Peyer's patch (tissue), 4 donors: ENCODE data around the gene MRTFB. TPM values are rescaled to one million over a fixed set of nuclear protein-coding genes. Genes with fewer than 3 reads are reported as not detected.

ENCODE experiments used
- DNase-seq, 3 donors: peaks; one replicate each; pipeline ENCODE4 v3.0.0-alpha.2; 2017 to 2019
- H3K27ac ChIP-seq, 4 donors: fragments of 200-600 bp; sonication (generic); one replicate each; pipeline ENCODE4 v1.5.1; 2016 to 2019
- H3K27me3 ChIP-seq, 2 donors: fragments of 200-600 bp; sonication (generic); one replicate each; pipeline ENCODE4 v1.5.1; 2019
- H3K36me3 ChIP-seq, 3 donors: fragments of 200-600 bp; sonication (generic); one replicate each; pipeline ENCODE4 v1.5.1; 2016 to 2019
- H3K4me1 ChIP-seq, 4 donors: fragments of 200-600 bp; sonication (generic); one replicate each; pipeline ENCODE4 v1.5.1; 2016 to 2019
- H3K4me3 ChIP-seq, 4 donors: fragments of 200-600 bp; sonication (generic); 1 replicate in 3 of 4; 2 replicates in 1 of 4; pipeline ENCODE4 v1.5.1; 2016 to 2019; ENCODE audit warnings: mild to moderate bottlenecking in 1 of 4
- H3K9me3 ChIP-seq, 4 donors: fragments of 200-600 bp; sonication (generic); one replicate each; pipeline ENCODE4 v1.5.1; 2016 to 2019; ENCODE audit warnings: mild to moderate bottlenecking in 1 of 4
- CTCF ChIP-seq, 6 experiments: fragments of 450-650 bp in 4 of 6; fragments of 200-600 bp in 2 of 6; sonication (generic) in 1 of 6; IDR thresholded peaks; one replicate each; pipeline ENCODE4 v1.5.1; 2017 to 2019; ENCODE audit warnings: antibody characterized with exemption in 6 of 6, mild to moderate bottlenecking in 3 of 6, moderate library complexity in 1 of 6
- POLR2A ChIP-seq, 2 donors: fragments of 450-650 bp; IDR thresholded peaks; one replicate each; pipeline ENCODE4 v1.5.1; 2017; ENCODE audit warnings: antibody characterized with exemption in 2 of 2, mild to moderate bottlenecking in 2 of 2, moderate library complexity in 2 of 2
- total RNA-seq, 4 donors: library from RNA; depleted of rRNA; stranded (reverse); fragments of >200 nt; gene quantifications; one replicate each; pipeline ENCODE4 v1.1.0, GENCODE V29; 2016

MRTFB gene
- total RNA-seq, 4 donors from 2014 or later = 42.2 to 136 (median 68.7) TPM

- Histone ChIP-seq H3K4me3 (no peak overlapping the region), H3K27ac (no peak overlapping the region), H3K36me3 (no peaks in the 10 kb centered on the region), H3K27me3 (no peaks in the 10 kb centered on the region), H3K4me1 (no peaks in the 10 kb centered on the region), H3K9me3 (no peaks in the 10 kb centered on the region)
- TF ChIP-seq CTCF (IDR thresholded peaks at IDR 0.05) (no peak), POLR2A (IDR thresholded peaks at IDR 0.05) (no peak)
- DNase-seq = no peak
These were observed 125.4 kb downstream of the MRTFB start for GRCh38 chr16:14196539-14196938.

- H3K27me3 ChIP-seq = no peaks in the 10 kb centered on the region
- no peaks in the 10 kb centered on the region for H3K36me3 ChIP-seq
- H3K9me3 ChIP-seq = no peaks in the 10 kb centered on the region
- no peak overlapping the region for H3K4me3 ChIP-seq
- H3K27ac ChIP-seq = no peak overlapping the region
- no peak for DNase-seq
- TF ChIP-seq POLR2A (IDR thresholded peaks at IDR 0.05) (no peak), CTCF (IDR thresholded peaks at IDR 0.05) (no peak)
- H3K4me1 ChIP-seq = peaks cover 0 to 5% (median 0%) of the 10 kb centered on the region in 4 donors
These were observed 126.9 kb downstream of the MRTFB start for GRCh38 chr16:14198012-14198411.

GRCh38 chr16:14198572-14198971 is 127.5 kb downstream of the MRTFB start:
- no peak for DNase-seq
- Histone ChIP-seq H3K27ac (no peak overlapping the region), H3K4me3 (no peak overlapping the region), H3K9me3 (no peaks in the 10 kb centered on the region), H3K36me3 (no peaks in the 10 kb centered on the region), H3K27me3 (no peaks in the 10 kb centered on the region), H3K4me1 (peaks cover 0 to 8% (median 0%) of the 10 kb centered on the region in 4 donors)
- TF ChIP-seq CTCF (IDR thresholded peaks at IDR 0.05) (no peak), POLR2A (IDR thresholded peaks at IDR 0.05) (no peak)

- TF ChIP-seq CTCF (IDR thresholded peaks at IDR 0.05) (no peak), POLR2A (IDR thresholded peaks at IDR 0.05) (no peak)
- Histone ChIP-seq H3K4me3 (no peak overlapping the region), H3K27me3 (no peaks in the 10 kb centered on the region), H3K9me3 (no peaks in the 10 kb centered on the region), H3K36me3 (no peaks in the 10 kb centered on the region), H3K4me1 (peaks cover 0 to 8% (median 0%) of the 10 kb centered on the region in 4 donors), H3K27ac (no peak overlapping the region)
- DNase-seq = no peak
These were observed 128.1 kb downstream of the MRTFB start for GRCh38 chr16:14199199-14199598.

GRCh38 chr16:14199624-14200023 is 128.5 kb downstream of the MRTFB start:
- Histone ChIP-seq H3K27me3 (no peaks in the 10 kb centered on the region), H3K27ac (no peak overlapping the region), H3K4me1 (peaks cover 0 to 8% (median 0%) of the 10 kb centered on the region in 4 donors)

More at GRCh38 chr16:14199624-14200023, 128.5 kb downstream of the MRTFB start:
- TF ChIP-seq POLR2A (IDR thresholded peaks at IDR 0.05) (no peak), CTCF (IDR thresholded peaks at IDR 0.05) (no peak)
- no peak overlapping the region for H3K4me3 ChIP-seq
- DNase-seq = no peak
- no peaks in the 10 kb centered on the region for H3K36me3 ChIP-seq
- no peaks in the 10 kb centered on the region for H3K9me3 ChIP-seq
